HCT116 (cell line): ENCODE measurements around the gene MDP1. TPM values are rescaled to one million over a fixed set of nuclear protein-coding genes. Genes with fewer than 3 reads are reported as not detected.

Experiments used
- ATAC-seq: fragments of 200-7000 bp; cut with Tn5 transposase; 2 replicates; pipeline ENCODE4 v1.9.1; 2020; ENCODE audit warnings: mild to moderate bottlenecking, moderate library complexity
- BruUV-seq: library from RNA; stranded (reverse); fragments of 400-500 nt; replicated peaks from 2 replicates; lab custom pipeline; 2021; lab: Mats Ljungman, UMichigan
- CTCF ChIA-PET: fragments of 300-600 bp; sonication (Branson Sonifier 250); formaldehyde crosslinking; loops from one replicate; lab custom pipeline; 2021; ENCODE audit warnings: antibody characterized with exemption; lab: Charles Lee
- POLR2A ChIA-PET: fragments of 300-600, 350-600 bp; sonication (Branson Sonifier 250); formaldehyde crosslinking; loops from one replicate; lab custom pipeline; 2021; ENCODE audit warnings: antibody characterized with exemption; lab: Charles Lee
- RAD21 ChIA-PET, 2 experiments: fragments of 300-600 bp; sonication (Branson Sonifier 250); formaldehyde crosslinking; loops; one replicate each; lab custom pipeline; 2023; ENCODE audit warnings: low total read pairs in 2 of 2; ENCODE audit not compliant: uncharacterized antibody in 2 of 2, unreplicated experiment in 2 of 2, low non-redundant PET in 1 of 2; lab: Charles Lee
- DNase-seq: peaks from one replicate; pipeline ENCODE4 v3.0.0-alpha.2; 2010; ENCODE audit warnings: low read depth, low spot score
- H2AFZ ChIP-seq: fragments of 200-600 bp; shearing (Covaris generic), sonication (generic); 2 replicates; pipeline ENCODE4 v1.6.1; 2017; ENCODE audit warnings: low read depth, mixed run types, mixed read lengths, antibody characterized with exemption, low read length; ENCODE audit not compliant: poor library complexity, severe bottlenecking
- H3K27ac ChIP-seq: 2 replicates; pipeline ENCODE4 v1.5.1; 2012; ENCODE audit warnings: low read depth, low read length
- H3K27me3 ChIP-seq: fragments of 200-600 bp; sonication (generic); 2 replicates; pipeline ENCODE4 v1.6.1; 2016; ENCODE audit warnings: mixed run types, low read length, mixed read lengths; ENCODE audit not compliant: insufficient read depth
- H3K36me3 ChIP-seq, 2 experiments: fragments of 200-500 bp in 1 of 2; fragments of 200-600 bp in 1 of 2; sonication (Bioruptor generic) in 1 of 2; sonication (generic) in 1 of 2; 2 replicates each; pipeline versions ENCODE4 v1.5.1 to v1.6.1; 2014 to 2016; ENCODE audit warnings: low read length in 2 of 2, inconsistent platforms in 1 of 2, mixed read lengths in 1 of 2, mixed run types in 1 of 2; ENCODE audit not compliant: insufficient read depth in 2 of 2, control insufficient read depth in 1 of 2
- H3K4me1 ChIP-seq, 2 experiments: fragments of 200-600 bp in 1 of 2; sonication (generic) in 1 of 2; 2 replicates each; pipeline versions ENCODE4 v1.5.1 to v1.6.1; 2012 to 2017; ENCODE audit warnings: low read length in 2 of 2, inconsistent platforms in 1 of 2, mild to moderate bottlenecking in 1 of 2, mixed read lengths in 1 of 2, mixed run types in 1 of 2, moderate library complexity in 1 of 2; ENCODE audit not compliant: insufficient read depth in 2 of 2, control insufficient read depth in 1 of 2
- H3K4me2 ChIP-seq: fragments of 200-600 bp; sonication (generic); 2 replicates; pipeline ENCODE4 v1.6.1; 2017; ENCODE audit warnings: mixed run types, low read length, mixed read lengths
- H3K4me3 ChIP-seq, 2 experiments: fragments of 200-600 bp in 1 of 2; sonication (generic) in 1 of 2; replicated peaks in 1 of 2; 2 replicates each; pipeline ENCODE4 v1.5.1; 2011 to 2016; ENCODE audit warnings: low read length in 2 of 2, control low read depth in 1 of 2, low read depth in 1 of 2, mild to moderate bottlenecking in 1 of 2, mixed read lengths in 1 of 2, mixed run types in 1 of 2
- H3K79me2 ChIP-seq: fragments of 200-600 bp; sonication (generic); 2 replicates; pipeline ENCODE4 v1.6.1; 2017; ENCODE audit warnings: mild to moderate bottlenecking, mixed run types, low read length, moderate library complexity, mixed read lengths; ENCODE audit not compliant: insufficient read depth
- H3K9ac ChIP-seq: fragments of 200-600 bp; sonication (generic); 2 replicates; pipeline ENCODE4 v1.6.1; 2016; ENCODE audit warnings: low read length, mixed read lengths
- H3K9me2 ChIP-seq: fragments of 200-600 bp; sonication (generic), shearing (Covaris generic); 2 replicates; pipeline ENCODE4 v1.6.1; 2017; ENCODE audit warnings: mixed run types, mild to moderate bottlenecking, moderate library complexity; ENCODE audit not compliant: insufficient read depth
- H3K9me3 ChIP-seq, 2 experiments: fragments of 200-500 bp in 1 of 2; fragments of 200-600 bp in 1 of 2; sonication (Bioruptor generic) in 1 of 2; sonication (generic) in 1 of 2; 2 replicates each; pipeline ENCODE4 v1.6.1; 2014 to 2017; ENCODE audit warnings: low read length in 2 of 2, mixed read lengths in 2 of 2, inconsistent platforms in 1 of 2, low read depth in 1 of 2, mild to moderate bottlenecking in 1 of 2, mixed run types in 1 of 2, moderate library complexity in 1 of 2; ENCODE audit not compliant: control insufficient read depth in 1 of 2, insufficient read depth in 1 of 2
- H4K20me1 ChIP-seq: fragments of 200-600 bp; sonication (generic), shearing (Covaris generic); 2 replicates; pipeline ENCODE4 v1.6.1; 2017; ENCODE audit warnings: mixed run types, mild to moderate bottlenecking, moderate library complexity; ENCODE audit not compliant: insufficient read depth
- ATF3 ChIP-seq: IDR thresholded peaks from 2 replicates; pipeline ENCODE4 v1.6.1; 2012
- EGR1 ChIP-seq: IDR thresholded peaks from 2 replicates; pipeline ENCODE4 v1.6.1; 2012; ENCODE audit warnings: low read depth
- ELF1 ChIP-seq: IDR thresholded peaks from 2 replicates; pipeline ENCODE4 v1.6.1; 2012; ENCODE audit warnings: low read depth, borderline replicate concordance
- EZH2 ChIP-seq: fragments of 200-600 bp; sonication (generic); IDR thresholded peaks from 2 replicates; pipeline ENCODE4 v1.6.1; 2017; ENCODE audit warnings: antibody characterized with exemption, mixed run types
- FOSL1 ChIP-seq: IDR thresholded peaks from 2 replicates; pipeline ENCODE4 v1.6.1; 2012; ENCODE audit warnings: low read depth
- JUND ChIP-seq: IDR thresholded peaks from 2 replicates; pipeline ENCODE4 v1.6.1; 2012
- POLR2A ChIP-seq: IDR thresholded peaks from 2 replicates; pipeline ENCODE4 v1.7.0; 2011; ENCODE audit warnings: borderline replicate concordance; ENCODE audit not compliant: insufficient read depth, insufficient read length; ENCODE audit errors: extremely low read depth
- POLR2AphosphoS5 ChIP-seq: IDR thresholded peaks from 2 replicates; pipeline ENCODE4 v1.6.1; 2011; ENCODE audit warnings: mild to moderate bottlenecking, low read depth, low read length, moderate library complexity
- RAD21 ChIP-seq: IDR thresholded peaks from 2 replicates; pipeline ENCODE4 v1.6.1; 2012; ENCODE audit warnings: low read depth, mild to moderate bottlenecking
- SIN3A ChIP-seq: IDR thresholded peaks from 2 replicates; pipeline ENCODE4 v1.6.1; 2012; ENCODE audit warnings: low read depth
- SP1 ChIP-seq: IDR thresholded peaks from 2 replicates; pipeline ENCODE4 v1.6.1; 2012; ENCODE audit warnings: low read depth
- SRF ChIP-seq: IDR thresholded peaks from 2 replicates; pipeline ENCODE4 v1.6.1; 2012; ENCODE audit warnings: low read depth
- TCF7L2 ChIP-seq: IDR thresholded peaks from 2 replicates; pipeline ENCODE4 v1.7.0; 2011; ENCODE audit warnings: borderline replicate concordance, inconsistent platforms; ENCODE audit not compliant: insufficient read depth, insufficient read length; ENCODE audit errors: extremely low read depth
- ZBTB33 ChIP-seq: IDR thresholded peaks from 2 replicates; pipeline ENCODE4 v1.6.1; 2011; ENCODE audit warnings: mild to moderate bottlenecking, low read length, moderate library complexity; ENCODE audit not compliant: insufficient replicate concordance; ENCODE audit errors: extremely low read depth
- ZNF274 ChIP-seq: fragments of 200-500 bp; sonication (Bioruptor generic); IDR thresholded peaks from 2 replicates; pipeline ENCODE4 v1.6.1; 2014; ENCODE audit warnings: mild to moderate bottlenecking, low read depth, low read length, inconsistent platforms
- intact Hi-C: fragments of 100-400 bp; cut with micrococcal nuclease; formaldehyde crosslinking; loops from 2 replicates; pipeline ENCODE4 v1.10.0; 2022
- total RNA-seq: library from RNA; stranded (reverse); gene quantifications from one replicate; pipeline ENCODE4 v1.2.1, GENCODE V29; 2021; ENCODE audit not compliant: unreplicated experiment
- TF ChIP-seq, protein P1 (sequence below), 3 experiments: fragments of 200-600 bp in 1 of 3; sonication (generic) in 1 of 3; IDR thresholded peaks in 2 of 3; conservative IDR thresholded peaks in 1 of 3; 2 replicates each; pipeline ENCODE4 v1.5.1; 2012 to 2017; ENCODE audit warnings: low read depth in 2 of 3, low read length in 2 of 3, antibody characterized with exemption in 1 of 3, borderline replicate concordance in 1 of 3, control low read depth in 1 of 3, mild to moderate bottlenecking in 1 of 3, mixed read lengths in 1 of 3, mixed run types in 1 of 3, moderate library complexity in 1 of 3; ENCODE audit not compliant: insufficient read depth in 1 of 3

MDP1 gene
- total RNA-seq, 1 experiment from 2014 or later: 15.9 TPM

- TF ChIP-seq, protein P1, sequence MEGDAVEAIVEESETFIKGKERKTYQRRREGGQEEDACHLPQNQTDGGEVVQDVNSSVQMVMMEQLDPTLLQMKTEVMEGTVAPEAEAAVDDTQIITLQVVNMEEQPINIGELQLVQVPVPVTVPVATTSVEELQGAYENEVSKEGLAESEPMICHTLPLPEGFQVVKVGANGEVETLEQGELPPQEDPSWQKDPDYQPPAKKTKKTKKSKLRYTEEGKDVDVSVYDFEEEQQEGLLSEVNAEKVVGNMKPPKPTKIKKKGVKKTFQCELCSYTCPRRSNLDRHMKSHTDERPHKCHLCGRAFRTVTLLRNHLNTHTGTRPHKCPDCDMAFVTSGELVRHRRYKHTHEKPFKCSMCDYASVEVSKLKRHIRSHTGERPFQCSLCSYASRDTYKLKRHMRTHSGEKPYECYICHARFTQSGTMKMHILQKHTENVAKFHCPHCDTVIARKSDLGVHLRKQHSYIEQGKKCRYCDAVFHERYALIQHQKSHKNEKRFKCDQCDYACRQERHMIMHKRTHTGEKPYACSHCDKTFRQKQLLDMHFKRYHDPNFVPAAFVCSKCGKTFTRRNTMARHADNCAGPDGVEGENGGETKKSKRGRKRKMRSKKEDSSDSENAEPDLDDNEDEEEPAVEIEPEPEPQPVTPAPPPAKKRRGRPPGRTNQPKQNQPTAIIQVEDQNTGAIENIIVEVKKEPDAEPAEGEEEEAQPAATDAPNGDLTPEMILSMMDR (IDR thresholded peaks at IDR 0.05 in 2 of 3, conservative IDR thresholded peaks at IDR 0.05 in 1 of 3; ENCODE audit: borderline replicate concordance in 1 of 3, insufficient read depth in 1 of 3, low read depth in 2 of 3, low read length in 2 of 3): no peak
Measured at GRCh38 chr14:24182110-24182882, 33.6 kb downstream of the MDP1 start (continued).

GRCh38 chr14:24181371-24182077 lies 34.3 kb downstream of the MDP1 start:
- Histone ChIP-seq H3K27me3 (no peaks in the 10 kb centered on the region), H3K9me2 (no peaks in the 10 kb centered on the region), H3K4me1 (no peaks in the 10 kb centered on the region), H3K36me3 (peaks cover 36 to 53% of the 10 kb centered on the region in 2 experiments; a peak in 3 of 4 replicates), H3K9ac (no peak overlapping the region), H3K4me3 (no peak overlapping the region), H3K79me2 (peaks cover 18% of the 10 kb centered on the region; the same call in 1 of the 2 replicates), H3K9me3 (no peaks in the 10 kb centered on the region), H4K20me1 (no peaks in the 10 kb centered on the region), H3K27ac (no peak overlapping the region), H2AFZ (no peak overlapping the region), H3K4me2 (no peak overlapping the region)
- ATAC-seq (no peak), DNase-seq (no peak)
- ChIA-PET POLR2A (no interaction called here), CTCF (no interaction called here), RAD21 (no interaction called here)
- intact Hi-C loops: no loop called here
- no TSS peak for BruUV-seq
- TF ChIP-seq, protein P1 (IDR thresholded peaks at IDR 0.05 in 2 of 3, conservative IDR thresholded peaks at IDR 0.05 in 1 of 3; ENCODE audit: borderline replicate concordance in 1 of 3, insufficient read depth in 1 of 3, low read depth in 2 of 3, low read length in 2 of 3): no peak
- TF ChIP-seq ZNF274 (no peak), FOSL1 (no peak), POLR2AphosphoS5 (no peak), RAD21 (no peak), ELF1 (no peak), EZH2 (no peak), SIN3A (no peak), EGR1 (no peak), POLR2A (no peak), SRF (no peak), JUND (no peak), TCF7L2 (no peak), ATF3 (no peak), SP1 (no peak), ZBTB33 (no peak)
